SH-SY5Y (cell line): Measurements from ENCODE around the gene KCNQ5.

Source experiments
- GATA2 ChIP-seq: IDR thresholded peaks from 2 replicates; pipeline ENCODE4 v1.6.1; 2011; ENCODE audit warnings: mild to moderate bottlenecking, low read depth, low read length
- GATA3 ChIP-seq: IDR thresholded peaks from 2 replicates; pipeline ENCODE4 v1.6.1; 2011; ENCODE audit warnings: low read depth, mild to moderate bottlenecking, low read length, moderate library complexity

GRCh38 chr6:72646604-72647485 lies 25.0 kb downstream of the KCNQ5 start:
- TF ChIP-seq GATA3 (no peak), GATA2 (no peak)
